HFFc6 (cell line): Measurements from ENCODE around the gene TSPYL1. TPM values are rescaled to one million over a fixed set of nuclear protein-coding genes. Genes with fewer than 3 reads are reported as not detected.

ENCODE experiments used
- DNase-seq: peaks from one replicate; pipeline ENCODE4 v3.0.0-alpha.2; 2018
- H3K27ac Mint-ChIP-seq: 2 replicates; pipeline ENCODE4 v1.8.0; 2020; ENCODE audit warnings: mild to moderate bottlenecking, mixed read lengths
- H3K27me3 Mint-ChIP-seq: 2 replicates; pipeline ENCODE4 v1.8.0; 2021; ENCODE audit warnings: mild to moderate bottlenecking, moderate library complexity, mixed read lengths; ENCODE audit not compliant: insufficient read depth
- H3K36me3 Mint-ChIP-seq: 2 replicates; pipeline ENCODE4 v1.8.0; 2021; ENCODE audit warnings: low read depth, mixed read lengths
- H3K4me1 Mint-ChIP-seq: 2 replicates; pipeline ENCODE4 v1.8.0; 2020; ENCODE audit warnings: low read depth, mixed read lengths
- H3K4me3 Mint-ChIP-seq: 2 replicates; pipeline ENCODE4 v1.8.0; 2020; ENCODE audit warnings: mild to moderate bottlenecking, moderate library complexity, mixed read lengths
- H3K9me3 Mint-ChIP-seq: 2 replicates; pipeline ENCODE4 v1.8.0; 2020; ENCODE audit warnings: mild to moderate bottlenecking, mixed read lengths
- total RNA-seq, 6 experiments: library from RNA; stranded (reverse); fragmentation: NEBNext Ultra II Directional; extraction: Animal tissue kit (Norgen Biotek cat#: 25700); gene quantifications; 2 replicates in 1 of 6; 3 replicates in 5 of 6; pipeline ENCODE4 v1.2.3, GENCODE V29; 2021
- TF ChIP-seq, protein P1 (sequence below): fragments of 200-600 bp; sonication (generic); IDR thresholded peaks from 2 replicates; pipeline ENCODE4 v1.5.0; 2021; ENCODE audit warnings: antibody characterized with exemption, mild to moderate bottlenecking

The TSPYL1 gene
- total RNA-seq, 6 experiments from 2014 or later, result 106 to 132 (median 114) TPM

DNA sequence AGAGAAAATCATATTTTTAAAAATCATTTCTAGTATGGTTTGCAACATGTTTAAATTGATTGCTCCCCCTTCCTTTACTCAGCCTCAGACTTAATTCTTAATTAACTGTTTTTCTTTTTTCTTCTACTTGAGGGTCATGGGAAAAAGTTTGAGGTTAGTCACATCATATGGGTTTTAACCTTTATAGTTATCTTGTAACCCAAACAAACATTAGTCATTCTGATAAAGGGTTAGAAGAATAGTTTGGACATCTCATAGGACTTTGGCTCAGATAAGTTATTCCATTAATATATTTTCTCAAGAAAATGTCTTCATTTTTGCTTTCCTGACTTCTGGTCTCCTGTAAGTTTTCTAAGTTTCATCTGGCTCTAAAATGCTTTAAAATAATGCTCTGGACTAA is 34.5 kb upstream of the TSPYL1 start:
- no peak overlapping the region for H3K4me3 Mint-ChIP-seq
- TF ChIP-seq, protein P1, sequence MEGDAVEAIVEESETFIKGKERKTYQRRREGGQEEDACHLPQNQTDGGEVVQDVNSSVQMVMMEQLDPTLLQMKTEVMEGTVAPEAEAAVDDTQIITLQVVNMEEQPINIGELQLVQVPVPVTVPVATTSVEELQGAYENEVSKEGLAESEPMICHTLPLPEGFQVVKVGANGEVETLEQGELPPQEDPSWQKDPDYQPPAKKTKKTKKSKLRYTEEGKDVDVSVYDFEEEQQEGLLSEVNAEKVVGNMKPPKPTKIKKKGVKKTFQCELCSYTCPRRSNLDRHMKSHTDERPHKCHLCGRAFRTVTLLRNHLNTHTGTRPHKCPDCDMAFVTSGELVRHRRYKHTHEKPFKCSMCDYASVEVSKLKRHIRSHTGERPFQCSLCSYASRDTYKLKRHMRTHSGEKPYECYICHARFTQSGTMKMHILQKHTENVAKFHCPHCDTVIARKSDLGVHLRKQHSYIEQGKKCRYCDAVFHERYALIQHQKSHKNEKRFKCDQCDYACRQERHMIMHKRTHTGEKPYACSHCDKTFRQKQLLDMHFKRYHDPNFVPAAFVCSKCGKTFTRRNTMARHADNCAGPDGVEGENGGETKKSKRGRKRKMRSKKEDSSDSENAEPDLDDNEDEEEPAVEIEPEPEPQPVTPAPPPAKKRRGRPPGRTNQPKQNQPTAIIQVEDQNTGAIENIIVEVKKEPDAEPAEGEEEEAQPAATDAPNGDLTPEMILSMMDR, result no peak
- DNase-seq, result no peak
- H3K4me1 Mint-ChIP-seq, result peaks cover 23% of the 10 kb centered on the region
- peak overlapping the region; percentile 38; the same call in 1 of the 2 replicates for H3K27ac Mint-ChIP-seq
- H3K27me3 Mint-ChIP-seq, result no peaks in the 10 kb centered on the region
- peaks cover 9% of the 10 kb centered on the region for H3K36me3 Mint-ChIP-seq
- no peaks in the 10 kb centered on the region for H3K9me3 Mint-ChIP-seq

DNA sequence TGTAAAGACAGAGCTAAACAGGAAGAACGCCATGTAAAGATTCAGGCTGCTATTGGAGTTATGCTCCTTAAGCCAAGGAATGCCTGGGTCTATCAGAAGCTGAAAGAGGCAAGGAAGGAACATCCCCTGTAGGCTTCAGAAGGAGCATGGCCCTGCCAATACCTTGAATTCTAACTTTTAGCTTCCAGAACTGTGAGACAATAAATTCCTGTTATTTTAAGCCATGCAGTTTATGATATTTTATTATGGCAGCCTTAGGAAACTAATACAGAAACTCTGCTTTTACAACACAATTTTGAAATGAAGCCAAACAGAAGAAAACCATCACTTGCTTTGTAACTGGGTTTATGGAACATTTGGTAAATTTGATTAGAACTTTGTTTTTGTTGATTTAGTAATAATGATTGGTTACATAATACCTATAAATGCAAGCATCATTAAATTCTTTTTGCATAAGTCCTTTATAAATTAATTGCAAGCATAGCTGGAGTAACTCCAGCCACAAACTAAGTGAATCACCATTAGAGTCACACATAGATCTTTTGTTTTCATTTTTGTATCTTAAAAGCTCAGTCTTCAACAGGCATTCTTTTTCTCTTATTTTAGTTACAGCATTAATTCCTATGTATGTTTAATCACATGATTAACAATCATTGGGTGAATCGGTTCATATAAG is 33.5 kb upstream of the TSPYL1 start:
- Mint-ChIP-seq H3K9me3 (no peaks in the 10 kb centered on the region), H3K36me3 (peaks cover 9% of the 10 kb centered on the region), H3K27ac (peak overlapping the region; percentile 38; the same call in 1 of the 2 replicates), H3K27me3 (no peaks in the 10 kb centered on the region), H3K4me1 (peaks cover 23% of the 10 kb centered on the region), H3K4me3 (no peak overlapping the region)
- peak; percentile 15 for DNase-seq
- TF ChIP-seq, protein P1, result no peak

DNA sequence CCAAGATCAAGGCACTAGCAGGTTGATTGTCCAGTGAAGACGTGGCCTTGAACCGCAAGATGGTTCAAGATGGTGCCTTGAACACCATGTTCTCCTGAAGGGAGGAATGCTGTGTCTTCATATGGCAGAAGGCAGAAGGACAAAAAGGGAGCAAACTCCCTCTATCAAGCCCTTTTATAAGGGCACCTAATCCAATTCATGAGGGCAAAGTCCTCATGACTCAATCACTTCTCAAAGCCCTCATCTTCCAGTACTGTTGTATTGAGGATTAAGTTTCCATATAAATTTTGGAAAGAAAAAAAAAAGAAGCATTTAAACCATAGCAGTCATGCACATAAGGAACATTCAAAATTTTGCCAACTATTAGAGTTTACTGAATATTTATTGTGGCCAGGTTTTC is 29.9 kb upstream of the TSPYL1 start:
- TF ChIP-seq, protein P1, result no peak
- DNase-seq, result no peak
- Mint-ChIP-seq H3K27me3 (no peaks in the 10 kb centered on the region), H3K27ac (no peak overlapping the region), H3K9me3 (no peaks in the 10 kb centered on the region), H3K4me3 (no peak overlapping the region), H3K4me1 (peaks cover 21% of the 10 kb centered on the region), H3K36me3 (peaks cover 9% of the 10 kb centered on the region)

DNA sequence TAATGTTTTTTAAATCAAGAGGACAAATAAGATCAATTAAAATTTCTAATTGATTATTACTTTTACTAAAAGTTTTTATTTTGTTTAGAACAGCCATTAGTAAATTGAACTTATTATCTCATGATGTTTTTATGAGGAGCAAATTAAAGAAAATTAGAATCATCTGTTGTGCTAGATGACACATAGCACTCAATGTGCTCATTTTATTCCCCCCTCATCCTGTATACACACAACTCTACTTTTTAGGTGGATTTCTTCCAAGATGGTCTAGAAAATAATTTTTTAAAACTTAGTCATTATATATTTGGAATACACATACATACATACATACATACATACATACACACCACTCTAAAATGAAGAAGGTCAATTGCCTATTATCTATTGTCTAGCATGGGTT is 29.3 kb upstream of the TSPYL1 start:
- TF ChIP-seq, protein P1, result no peak
- no peak for DNase-seq
- H3K27ac Mint-ChIP-seq, result no peak overlapping the region
- no peaks in the 10 kb centered on the region for H3K9me3 Mint-ChIP-seq
- peaks cover 14% of the 10 kb centered on the region for H3K4me1 Mint-ChIP-seq
- H3K4me3 Mint-ChIP-seq, result no peak overlapping the region
- no peaks in the 10 kb centered on the region for H3K27me3 Mint-ChIP-seq
- peaks cover 9% of the 10 kb centered on the region for H3K36me3 Mint-ChIP-seq

DNA sequence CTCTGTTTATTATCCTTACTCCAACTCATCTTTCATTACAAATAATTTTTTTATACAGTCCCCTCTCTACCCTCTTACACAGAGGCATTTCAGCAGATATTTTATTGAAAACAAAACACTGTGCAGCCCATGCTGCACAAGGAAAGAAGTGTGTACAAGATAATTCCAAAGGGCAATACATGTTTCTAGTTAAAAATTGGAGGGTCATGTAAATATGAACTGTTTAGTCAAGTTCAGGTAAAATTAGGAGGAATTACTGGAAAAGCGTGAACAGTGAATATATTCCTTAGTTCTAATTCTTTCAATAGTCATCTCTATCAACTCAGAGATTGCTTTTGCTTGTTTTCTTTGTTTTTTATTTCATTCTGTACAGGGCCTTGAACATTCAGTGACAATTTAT is 27.9 kb upstream of the TSPYL1 start:
- TF ChIP-seq, protein P1, result no peak
- Mint-ChIP-seq H3K27ac (no peak overlapping the region), H3K36me3 (peaks cover 9% of the 10 kb centered on the region), H3K9me3 (no peaks in the 10 kb centered on the region), H3K4me3 (no peak overlapping the region), H3K4me1 (peaks cover under 1% of the 10 kb centered on the region), H3K27me3 (no peaks in the 10 kb centered on the region)
- no peak for DNase-seq
